ENCODE measurements around the gene JPH3. TPM values are rescaled to one million over a fixed set of nuclear protein-coding genes. Genes with fewer than 3 reads are reported as not detected.

The JPH3 gene
- total RNA-seq, 4 donors from 2014 or later = 0.72 to 4.4 (median 1.1) TPM

DNA sequence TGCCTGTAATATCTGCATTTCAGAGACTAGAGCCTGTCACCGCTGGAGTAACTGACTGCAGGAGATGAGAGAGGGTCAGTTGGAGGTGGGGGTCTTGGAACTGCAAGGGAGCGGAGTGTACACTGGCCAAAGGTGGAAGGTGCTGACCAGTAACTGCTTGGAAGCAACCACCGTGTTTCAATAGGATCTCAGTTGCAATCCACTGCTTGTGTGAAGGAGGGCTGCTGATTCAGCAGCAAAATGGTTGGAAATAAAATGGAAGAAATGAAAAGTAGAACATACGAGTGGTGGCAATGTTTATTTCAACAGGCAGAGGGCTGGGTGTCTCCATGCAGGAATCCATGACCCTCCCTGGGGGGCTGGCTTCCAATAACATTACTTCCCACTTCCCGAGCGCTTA lies 2.1 kb upstream of the JPH3 start:
- Histone ChIP-seq H3K4me1 (peaks cover 0 to 25% (median 0%) of the 10 kb centered on the region in 3 donors), H3K9me3 (peaks cover 0 to 15% (median 0%) of the 10 kb centered on the region in 3 donors), H3K27me3 (peaks cover 83% of the 10 kb centered on the region), H3K4me3 (no peak overlapping the region), H3K27ac (no peak overlapping the region), H3K36me3 (no peaks in the 10 kb centered on the region)
- 58 to 66% methylated on average over 5 to 6 of the region's 6 CpGs for WGBS, 2 donors (ENCODE audit: low coverage in 1 of 2)
- no peak for ATAC-seq
- TF ChIP-seq, protein P1, sequence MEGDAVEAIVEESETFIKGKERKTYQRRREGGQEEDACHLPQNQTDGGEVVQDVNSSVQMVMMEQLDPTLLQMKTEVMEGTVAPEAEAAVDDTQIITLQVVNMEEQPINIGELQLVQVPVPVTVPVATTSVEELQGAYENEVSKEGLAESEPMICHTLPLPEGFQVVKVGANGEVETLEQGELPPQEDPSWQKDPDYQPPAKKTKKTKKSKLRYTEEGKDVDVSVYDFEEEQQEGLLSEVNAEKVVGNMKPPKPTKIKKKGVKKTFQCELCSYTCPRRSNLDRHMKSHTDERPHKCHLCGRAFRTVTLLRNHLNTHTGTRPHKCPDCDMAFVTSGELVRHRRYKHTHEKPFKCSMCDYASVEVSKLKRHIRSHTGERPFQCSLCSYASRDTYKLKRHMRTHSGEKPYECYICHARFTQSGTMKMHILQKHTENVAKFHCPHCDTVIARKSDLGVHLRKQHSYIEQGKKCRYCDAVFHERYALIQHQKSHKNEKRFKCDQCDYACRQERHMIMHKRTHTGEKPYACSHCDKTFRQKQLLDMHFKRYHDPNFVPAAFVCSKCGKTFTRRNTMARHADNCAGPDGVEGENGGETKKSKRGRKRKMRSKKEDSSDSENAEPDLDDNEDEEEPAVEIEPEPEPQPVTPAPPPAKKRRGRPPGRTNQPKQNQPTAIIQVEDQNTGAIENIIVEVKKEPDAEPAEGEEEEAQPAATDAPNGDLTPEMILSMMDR (IDR thresholded peaks at IDR 0.05) = no peak
- TF ChIP-seq POLR2A (IDR thresholded peaks at IDR 0.05) (no peak), EP300 (IDR thresholded peaks at IDR 0.05) (no peak), POLR2AphosphoS5 (IDR thresholded peaks at IDR 0.05) (no peak)

DNA sequence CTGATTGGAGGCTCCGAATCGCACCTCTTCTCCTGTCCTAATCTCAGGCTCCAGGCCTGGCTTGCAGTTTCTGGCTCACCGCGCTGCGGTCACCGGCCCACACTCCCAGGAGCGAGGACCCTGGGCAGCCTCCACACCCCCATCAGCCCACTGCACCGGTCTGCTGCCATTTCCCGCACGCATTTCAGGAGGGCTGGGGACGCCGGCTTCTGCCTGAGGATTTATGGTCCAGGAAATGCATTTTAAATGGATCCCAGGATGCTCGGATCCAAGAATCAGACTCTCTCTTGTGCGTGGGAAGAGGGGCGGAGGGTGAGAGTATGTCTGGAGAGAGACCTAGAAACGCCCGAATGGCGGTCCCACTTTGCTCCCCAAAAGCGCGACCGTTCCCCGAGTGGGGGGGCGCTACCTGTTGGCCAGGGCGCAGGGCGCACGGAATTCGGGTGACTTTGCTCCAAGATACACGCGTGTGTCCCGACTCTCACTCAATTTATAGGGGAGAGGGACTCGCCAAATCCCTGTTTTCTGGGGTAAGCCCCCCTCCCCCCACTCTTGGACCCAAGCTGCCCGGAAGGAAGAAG lies 817 bp upstream of the JPH3 start:
- no peak for TF ChIP-seq POLR2AphosphoS5 (IDR thresholded peaks at IDR 0.05)
- TF ChIP-seq, protein P1 (IDR thresholded peaks at IDR 0.05) = no peak
- TF ChIP-seq POLR2A (IDR thresholded peaks at IDR 0.05) = no peak
- TF ChIP-seq EP300 (IDR thresholded peaks at IDR 0.05) = no peak
- H3K4me1 ChIP-seq = peaks cover 0 to 25% (median 0%) of the 10 kb centered on the region in 3 donors
- H3K27me3 ChIP-seq = peaks cover 83% of the 10 kb centered on the region
- H3K9me3 ChIP-seq = peaks cover 0 to 15% (median 0%) of the 10 kb centered on the region in 3 donors
- H3K36me3 ChIP-seq = no peaks in the 10 kb centered on the region
- no peak overlapping the region for H3K27ac ChIP-seq
- no peak for ATAC-seq
- peak overlapping the region in 1 of 2 donors; percentile 36 for H3K4me3 ChIP-seq
- WGBS, 2 donors (ENCODE audit: low coverage in 1 of 2) = no CpG with 5 or more reads among the region's 32 CpGs

DNA sequence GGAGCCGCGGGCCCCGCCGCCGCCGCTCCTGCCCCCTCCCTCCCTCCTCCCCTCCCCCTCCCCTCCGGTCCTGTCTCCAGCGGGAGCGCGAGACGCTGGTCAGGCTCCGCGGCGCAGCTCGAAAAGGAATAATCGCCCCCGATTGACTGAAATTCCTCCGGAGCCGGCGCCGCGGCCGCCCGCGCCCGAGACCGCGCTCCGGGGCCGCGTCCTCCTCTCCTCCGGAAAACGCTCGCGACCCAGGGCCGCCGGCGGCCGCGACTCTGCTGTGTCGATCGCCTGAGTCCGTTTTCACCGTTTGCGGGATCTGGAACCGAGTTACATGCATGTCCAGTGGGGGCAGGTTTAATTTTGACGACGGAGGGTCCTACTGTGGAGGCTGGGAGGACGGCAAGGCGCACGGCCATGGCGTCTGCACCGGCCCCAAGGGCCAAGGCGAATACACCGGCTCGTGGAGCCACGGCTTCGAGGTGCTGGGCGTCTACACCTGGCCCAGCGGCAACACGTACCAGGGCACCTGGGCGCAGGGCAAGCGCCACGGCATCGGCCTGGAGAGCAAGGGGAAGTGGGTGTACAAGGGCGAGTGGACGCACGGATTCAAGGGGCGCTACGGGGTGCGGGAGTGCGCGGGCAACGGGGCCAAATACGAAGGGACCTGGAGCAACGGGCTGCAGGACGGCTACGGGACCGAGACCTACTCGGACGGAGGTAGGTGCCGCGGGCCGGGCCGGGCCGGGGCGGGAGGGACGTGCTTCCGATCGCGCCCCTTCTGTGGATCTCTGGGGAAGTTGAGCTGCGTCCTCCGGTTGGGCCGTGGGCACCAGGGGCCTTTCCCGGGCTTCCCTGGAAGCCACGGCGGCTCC lies 744 bp downstream of the JPH3 start:
- no CpG with 5 or more reads among the region's 97 CpGs for WGBS, 2 donors (ENCODE audit: low coverage in 1 of 2)

DNA sequence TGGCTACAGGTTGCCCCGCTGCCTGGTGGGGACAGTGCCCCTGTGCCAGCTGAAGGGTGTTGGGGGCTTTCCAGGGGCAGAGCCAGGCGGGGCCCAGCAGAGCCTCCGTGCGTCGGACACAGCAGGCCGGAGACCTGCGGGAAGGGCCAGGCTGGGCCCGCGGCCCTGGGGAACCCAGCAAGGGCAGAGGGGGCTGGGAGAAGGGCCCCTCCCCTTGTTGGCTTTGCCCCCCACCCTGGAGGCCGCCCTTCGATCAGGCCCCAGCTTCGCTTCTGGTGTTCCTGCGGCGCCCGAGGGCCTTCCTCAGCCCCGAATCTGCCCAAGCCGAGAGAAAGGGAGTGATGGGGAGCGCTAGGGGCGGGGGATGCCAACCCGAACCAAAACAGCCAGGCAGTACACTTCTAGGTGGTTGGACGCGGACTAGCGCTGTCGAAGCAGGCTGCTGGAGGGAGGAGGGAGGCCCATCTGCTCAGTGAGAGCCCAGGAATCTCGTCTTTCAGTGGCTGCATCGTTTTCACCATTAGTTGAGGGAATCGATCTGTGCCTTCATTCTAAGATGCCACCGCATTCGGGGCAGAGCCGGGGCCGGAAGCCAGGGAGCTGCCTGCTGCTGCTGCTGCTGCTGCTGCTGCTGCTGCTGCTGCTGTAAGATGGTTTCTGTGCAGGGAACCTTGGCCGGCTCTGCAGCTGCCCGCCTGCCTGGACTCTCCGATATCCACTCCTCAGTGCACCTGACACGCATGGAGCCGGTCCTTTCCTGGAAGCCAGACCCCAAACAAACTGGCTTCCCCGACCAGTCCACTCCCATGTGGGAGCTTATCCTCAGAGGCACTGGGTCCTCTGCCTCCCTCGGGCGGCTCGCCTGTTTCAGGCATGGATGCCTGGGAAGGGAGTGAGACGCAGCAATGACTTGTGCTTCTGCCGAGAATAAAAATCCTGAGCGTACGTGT lies 1.7 kb downstream of the JPH3 start:
- H3K9me3 ChIP-seq = peaks cover 0 to 8% (median 0%) of the 10 kb centered on the region in 3 donors
- 0 to 23% methylated on average over 2 to 15 of the region's 44 CpGs for WGBS, 2 donors (ENCODE audit: low coverage in 1 of 2)
- peak overlapping the region in 1 of 2 donors; percentile 41 for H3K4me3 ChIP-seq
- no peak overlapping the region for H3K27ac ChIP-seq
- H3K4me1 ChIP-seq = peaks cover 0 to 25% (median 0%) of the 10 kb centered on the region in 3 donors
- peaks cover 91% of the 10 kb centered on the region for H3K27me3 ChIP-seq
- ATAC-seq = no peak
- no peak for TF ChIP-seq POLR2AphosphoS5 (IDR thresholded peaks at IDR 0.05)
- no peak for TF ChIP-seq POLR2A (IDR thresholded peaks at IDR 0.05)
- TF ChIP-seq EP300 (IDR thresholded peaks at IDR 0.05) = no peak
- TF ChIP-seq, protein P1 (IDR thresholded peaks at IDR 0.05) = no peak
- no peaks in the 10 kb centered on the region for H3K36me3 ChIP-seq

More for the DNA sequence above, 744 bp downstream of the JPH3 start:
- no peaks in the 10 kb centered on the region for H3K36me3 ChIP-seq
- peaks cover 0 to 15% (median 0%) of the 10 kb centered on the region in 3 donors for H3K9me3 ChIP-seq
- peaks cover 96% of the 10 kb centered on the region for H3K27me3 ChIP-seq
- H3K4me1 ChIP-seq = peaks cover 0 to 25% (median 0%) of the 10 kb centered on the region in 3 donors
- H3K27ac ChIP-seq = no peak overlapping the region
- H3K4me3 ChIP-seq = peak overlapping the region in 1 of 2 donors; percentile 41
- TF ChIP-seq EP300 (IDR thresholded peaks at IDR 0.05) = no peak
- TF ChIP-seq POLR2A (IDR thresholded peaks at IDR 0.05) = no peak
- TF ChIP-seq, protein P1 (IDR thresholded peaks at IDR 0.05) = no peak
- no peak for TF ChIP-seq POLR2AphosphoS5 (IDR thresholded peaks at IDR 0.05)
- no peak for ATAC-seq

All from gastroesophageal sphincter (tissue), 4 donors.